ENCODE results near the gene PPP2R1B. TPM values are rescaled to one million over a fixed set of nuclear protein-coding genes. Genes with fewer than 3 reads are reported as not detected.

The PPP2R1B gene
- polyA plus RNA-seq, 1 donor (not counting 4 experiments of a cell fraction or from before 2014, with no cell fraction given) = 33.6 TPM

DNA sequence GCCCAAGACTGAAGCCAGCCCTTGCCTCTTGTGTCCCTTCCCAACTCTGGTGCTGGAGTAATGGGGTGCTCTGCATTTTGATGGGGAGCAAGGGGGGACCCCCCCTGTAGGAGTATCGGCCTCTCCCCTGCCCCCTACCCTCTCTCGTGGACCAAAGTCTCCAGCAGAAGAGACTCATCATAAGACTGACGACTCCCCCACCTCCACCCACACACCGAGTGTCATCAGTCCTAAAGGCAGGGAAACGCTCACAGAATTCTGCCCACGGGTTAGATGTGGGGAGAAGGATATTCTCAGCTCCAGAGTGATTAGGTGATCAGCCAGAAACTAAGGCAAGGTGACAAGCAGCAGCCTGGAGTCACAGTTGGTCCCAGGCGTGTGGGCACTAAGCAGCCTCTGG is 38.8 kb downstream of the PPP2R1B start:
- DNase-seq (ENCODE audit: low read depth, low spot score) = no peak
- dilution Hi-C loops (cut with MboI; ENCODE audit: extremely low pct_ligation_motif_present, low sequenced_read_pairs) = no loop called here

DNA sequence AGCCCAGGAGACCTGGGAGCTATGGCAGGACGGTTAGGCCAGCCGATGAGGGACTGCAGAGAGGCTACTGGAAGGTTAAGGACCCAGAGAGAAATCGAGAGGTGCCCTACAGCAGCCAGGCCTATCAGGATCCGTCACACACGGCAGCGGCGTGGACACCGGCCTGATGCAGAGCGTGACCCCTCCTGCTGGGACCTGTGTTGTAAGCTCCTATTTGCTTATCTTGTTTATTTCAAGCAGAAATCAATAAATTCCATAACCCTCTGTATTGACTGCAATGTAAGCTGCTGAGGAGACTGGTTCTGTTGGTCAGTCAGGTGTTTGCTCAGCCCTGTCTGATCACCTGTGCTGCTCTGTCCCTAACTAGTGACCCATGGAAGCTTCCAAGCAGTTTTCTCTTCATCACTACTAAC is 39.9 kb downstream of the PPP2R1B start:
- no peaks in the 10 kb centered on the region for H4K20me1 ChIP-seq (ENCODE audit: control insufficient read depth, extremely low read depth, insufficient read depth, low read length)
- peaks cover 5% of the 10 kb centered on the region for H3K4me1 ChIP-seq (ENCODE audit: control insufficient read depth, extremely low read depth, insufficient read depth, low read length)
- no peaks in the 10 kb centered on the region for H3K27me3 ChIP-seq (ENCODE audit: control insufficient read depth, extremely low read depth, insufficient read depth, low read length)
- no peaks in the 10 kb centered on the region for H3K9me1 ChIP-seq (ENCODE audit: control insufficient read depth, extremely low read depth, insufficient read depth, low read length)
- no peak overlapping the region for H3K9ac ChIP-seq (ENCODE audit: control insufficient read depth, extremely low read depth, insufficient read depth, low read length)
- no peak overlapping the region for H2AFZ ChIP-seq (ENCODE audit: control insufficient read depth, low read length)
- H3K4me3 ChIP-seq (ENCODE audit: control insufficient read depth in 2 of 3, extremely low read depth in 1 of 3, insufficient read depth in 2 of 3, low read depth in 1 of 3, low read length in 3 of 3) = no peak overlapping the region
- H3K4me2 ChIP-seq (ENCODE audit: control insufficient read depth, extremely low read depth, insufficient read depth, low read depth, low read length) = no peak overlapping the region
- FAIRE-seq = no peak
- no peaks in the 10 kb centered on the region for H3K79me2 ChIP-seq (ENCODE audit: control insufficient read depth, insufficient read depth, low read length)
- no peak for DNase-seq (ENCODE audit: low read depth, low spot score)
- TF ChIP-seq CTCF (optimal IDR thresholded peaks at IDR 0.05 in 1 of 3, IDR thresholded peaks at IDR 0.05 in 1 of 3, conservative IDR thresholded peaks at IDR 0.05 in 1 of 3; ENCODE audit: extremely low read depth in 1 of 3, insufficient read depth in 2 of 3, low read length in 3 of 3) = no peak
- TF ChIP-seq EZH2 (IDR thresholded peaks at IDR 0.05; ENCODE audit: low read length) = no peak
- no peak overlapping the region for H3K27ac ChIP-seq (ENCODE audit: control insufficient read depth, insufficient read depth, low read length)
- peaks cover 13 to 20% of the 10 kb centered on the region in 2 experiments for H3K36me3 ChIP-seq (ENCODE audit: control insufficient read depth in 2 of 2, extremely low read depth in 1 of 2, insufficient read depth in 2 of 2, low read length in 2 of 2)
- dilution Hi-C loops (cut with MboI; ENCODE audit: extremely low pct_ligation_motif_present, low sequenced_read_pairs) = no loop called here
- H3K9me3 ChIP-seq (ENCODE audit: control insufficient read depth, low read depth, low read length) = no peaks in the 10 kb centered on the region

More for the DNA sequence above, 38.8 kb downstream of the PPP2R1B start:
- Histone ChIP-seq H3K27me3 (ENCODE audit: control insufficient read depth, extremely low read depth, insufficient read depth, low read length) (no peaks in the 10 kb centered on the region), H3K9ac (ENCODE audit: control insufficient read depth, extremely low read depth, insufficient read depth, low read length) (no peak overlapping the region), H4K20me1 (ENCODE audit: control insufficient read depth, extremely low read depth, insufficient read depth, low read length) (no peaks in the 10 kb centered on the region), H3K9me1 (ENCODE audit: control insufficient read depth, extremely low read depth, insufficient read depth, low read length) (no peaks in the 10 kb centered on the region), H3K4me1 (ENCODE audit: control insufficient read depth, extremely low read depth, insufficient read depth, low read length) (peaks cover 8% of the 10 kb centered on the region), H3K4me2 (ENCODE audit: control insufficient read depth, extremely low read depth, insufficient read depth, low read depth, low read length) (no peak overlapping the region), H3K4me3 (ENCODE audit: control insufficient read depth in 2 of 3, extremely low read depth in 1 of 3, insufficient read depth in 2 of 3, low read depth in 1 of 3, low read length in 3 of 3) (no peak overlapping the region), H3K9me3 (ENCODE audit: control insufficient read depth, low read depth, low read length) (no peaks in the 10 kb centered on the region), H3K79me2 (ENCODE audit: control insufficient read depth, insufficient read depth, low read length) (no peaks in the 10 kb centered on the region), H3K36me3 (ENCODE audit: control insufficient read depth in 2 of 2, extremely low read depth in 1 of 2, insufficient read depth in 2 of 2, low read length in 2 of 2) (peaks cover 5 to 16% of the 10 kb centered on the region in 2 experiments), H3K27ac (ENCODE audit: control insufficient read depth, insufficient read depth, low read length) (no peak overlapping the region), H2AFZ (ENCODE audit: control insufficient read depth, low read length) (no peak overlapping the region)
- no peak for FAIRE-seq
- TF ChIP-seq CTCF (optimal IDR thresholded peaks at IDR 0.05 in 1 of 3, IDR thresholded peaks at IDR 0.05 in 1 of 3, conservative IDR thresholded peaks at IDR 0.05 in 1 of 3; ENCODE audit: extremely low read depth in 1 of 3, insufficient read depth in 2 of 3, low read length in 3 of 3) (no peak), EZH2 (IDR thresholded peaks at IDR 0.05; ENCODE audit: low read length) (no peak)
